H7 (cell line): Measurements from ENCODE around the gene NCKAP5. TPM values are rescaled to one million over a fixed set of nuclear protein-coding genes. Genes with fewer than 3 reads are reported as not detected.

Source experiments
- DNase-seq: peaks from one replicate; pipeline ENCODE4 v3.0.0; 2012
- H3K27me3 ChIP-seq: 2 replicates; pipeline ENCODE4 v1.6.0; 2011; ENCODE audit warnings: mild to moderate bottlenecking, low read length; ENCODE audit not compliant: control insufficient read depth, insufficient read depth
- H3K36me3 ChIP-seq: replicated peaks from 2 replicates; pipeline ENCODE4 v1.5.1; 2011; ENCODE audit warnings: low read length; ENCODE audit not compliant: control insufficient read depth, insufficient read depth
- H3K4me3 ChIP-seq: 2 replicates; pipeline ENCODE4 v1.5.1; 2011; ENCODE audit warnings: low read depth, mild to moderate bottlenecking, control low read depth, low read length, moderate library complexity; ENCODE audit not compliant: insufficient read depth
- total RNA-seq: library from RNA; depleted of rRNA; stranded (reverse); fragments of >200 nt; shearing (Covaris generic); gene quantifications from 2 replicates; pipeline ENCODE4 v1.2.3, GENCODE V29; 2014

NCKAP5 gene
- total RNA-seq, 1 experiment from 2014 or later = 0.55 TPM

- DNase-seq = no peak
- Histone ChIP-seq H3K36me3 (no peaks in the 10 kb centered on the region), H3K4me3 (no peak overlapping the region), H3K27me3 (no peaks in the 10 kb centered on the region)
Measured at GRCh38 chr2:133561045-133561852, 7.0 kb downstream of the NCKAP5 start.

DNA sequence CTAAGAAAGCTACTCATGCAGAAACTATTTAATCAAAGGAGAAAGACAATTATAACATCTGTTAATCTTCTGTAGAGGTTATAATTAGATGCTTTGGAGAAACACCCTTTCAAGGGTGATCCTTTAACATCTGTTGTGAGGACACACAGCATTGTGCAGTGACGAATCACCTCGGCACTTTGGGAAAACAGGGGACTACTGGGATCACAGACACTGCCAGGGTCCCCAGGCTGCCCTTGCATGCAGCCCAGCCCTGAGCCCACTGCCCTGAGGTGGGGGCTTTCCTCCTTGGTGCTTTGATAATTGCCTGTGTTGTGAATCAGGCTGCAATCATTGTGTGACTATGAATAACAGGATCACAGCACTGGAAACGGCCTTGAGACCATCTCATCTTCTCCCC is 10.6 kb downstream of the NCKAP5 start:
- DNase-seq = no peak
- Histone ChIP-seq H3K36me3 (no peaks in the 10 kb centered on the region), H3K27me3 (no peaks in the 10 kb centered on the region), H3K4me3 (no peak overlapping the region)

- no peaks in the 10 kb centered on the region for H3K27me3 ChIP-seq
- DNase-seq = no peak
- no peak overlapping the region for H3K4me3 ChIP-seq
- no peaks in the 10 kb centered on the region for H3K36me3 ChIP-seq
Measured at GRCh38 chr2:133553838-133554408, 14.3 kb downstream of the NCKAP5 start.

- DNase-seq = no peak
- Histone ChIP-seq H3K36me3 (no peaks in the 10 kb centered on the region), H3K27me3 (no peaks in the 10 kb centered on the region), H3K4me3 (no peak overlapping the region)
Measured at GRCh38 chr2:133553251-133553650, 15.0 kb downstream of the NCKAP5 start.

GRCh38 chr2:133552821-133553220 is 15.4 kb downstream of the NCKAP5 start:
- Histone ChIP-seq H3K36me3 (no peaks in the 10 kb centered on the region), H3K4me3 (no peak overlapping the region), H3K27me3 (no peaks in the 10 kb centered on the region)
- no peak for DNase-seq

GRCh38 chr2:133541797-133542196 is 26.5 kb downstream of the NCKAP5 start:
- no peak for DNase-seq
- H3K4me3 ChIP-seq = no peak overlapping the region
- H3K36me3 ChIP-seq = no peaks in the 10 kb centered on the region

GRCh38 chr2:133541376-133541775 is 26.9 kb downstream of the NCKAP5 start:
- no peak overlapping the region for H3K4me3 ChIP-seq
- H3K27me3 ChIP-seq = no peaks in the 10 kb centered on the region
- H3K36me3 ChIP-seq = no peaks in the 10 kb centered on the region
- DNase-seq = no peak

More at GRCh38 chr2:133541797-133542196, 26.5 kb downstream of the NCKAP5 start:
- H3K27me3 ChIP-seq = no peaks in the 10 kb centered on the region

GRCh38 chr2:133532919-133533318 is 35.3 kb downstream of the NCKAP5 start:
- H3K36me3 ChIP-seq = no peaks in the 10 kb centered on the region
- H3K27me3 ChIP-seq = no peaks in the 10 kb centered on the region; the same call in 1 of the 2 replicates
- DNase-seq = no peak
- no peak overlapping the region for H3K4me3 ChIP-seq

DNA sequence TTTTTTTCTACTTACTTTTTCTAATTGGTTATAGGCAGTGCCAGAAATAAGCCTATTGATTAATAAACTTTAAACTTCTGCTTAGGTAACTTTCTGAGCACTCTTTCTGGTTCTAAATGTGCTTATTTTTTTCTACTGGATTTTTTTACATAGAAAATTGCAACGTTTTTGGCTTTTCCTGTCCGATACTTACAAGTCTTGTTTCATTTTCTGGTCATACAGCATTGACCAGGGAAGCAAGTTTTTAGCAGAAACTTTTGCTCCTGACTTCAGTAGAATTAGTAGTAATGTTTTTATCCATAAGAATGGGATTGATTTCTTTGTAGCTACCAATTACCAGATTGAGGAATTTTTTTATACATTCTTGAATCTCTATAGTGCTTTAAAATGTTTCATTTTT is 36.9 kb downstream of the NCKAP5 start:
- Histone ChIP-seq H3K36me3 (no peaks in the 10 kb centered on the region), H3K4me3 (no peak overlapping the region), H3K27me3 (peaks cover 4% of the 10 kb centered on the region)
- DNase-seq = no peak

DNA sequence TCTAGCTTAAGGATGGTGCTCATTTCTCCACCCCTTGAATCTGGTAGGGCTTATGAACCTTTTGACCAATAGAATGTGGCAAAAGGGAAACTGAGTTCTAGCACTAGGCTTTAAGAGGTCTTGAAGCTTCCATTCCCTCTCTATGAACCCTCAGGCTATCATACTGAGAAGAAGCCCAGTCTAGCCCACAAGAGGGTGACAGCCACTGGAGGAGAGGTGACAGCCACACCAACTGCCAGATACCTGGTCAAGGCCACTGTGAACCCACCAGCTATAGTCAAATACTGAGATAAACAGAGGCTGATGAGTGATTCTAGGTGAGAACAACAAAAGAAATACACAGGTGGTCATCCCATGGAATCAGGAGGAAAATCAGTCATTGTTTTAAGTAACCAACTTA is 37.6 kb downstream of the NCKAP5 start:
- peaks cover 7% of the 10 kb centered on the region for H3K27me3 ChIP-seq
- DNase-seq = no peak
- no peaks in the 10 kb centered on the region for H3K36me3 ChIP-seq
- no peak overlapping the region for H3K4me3 ChIP-seq

DNA sequence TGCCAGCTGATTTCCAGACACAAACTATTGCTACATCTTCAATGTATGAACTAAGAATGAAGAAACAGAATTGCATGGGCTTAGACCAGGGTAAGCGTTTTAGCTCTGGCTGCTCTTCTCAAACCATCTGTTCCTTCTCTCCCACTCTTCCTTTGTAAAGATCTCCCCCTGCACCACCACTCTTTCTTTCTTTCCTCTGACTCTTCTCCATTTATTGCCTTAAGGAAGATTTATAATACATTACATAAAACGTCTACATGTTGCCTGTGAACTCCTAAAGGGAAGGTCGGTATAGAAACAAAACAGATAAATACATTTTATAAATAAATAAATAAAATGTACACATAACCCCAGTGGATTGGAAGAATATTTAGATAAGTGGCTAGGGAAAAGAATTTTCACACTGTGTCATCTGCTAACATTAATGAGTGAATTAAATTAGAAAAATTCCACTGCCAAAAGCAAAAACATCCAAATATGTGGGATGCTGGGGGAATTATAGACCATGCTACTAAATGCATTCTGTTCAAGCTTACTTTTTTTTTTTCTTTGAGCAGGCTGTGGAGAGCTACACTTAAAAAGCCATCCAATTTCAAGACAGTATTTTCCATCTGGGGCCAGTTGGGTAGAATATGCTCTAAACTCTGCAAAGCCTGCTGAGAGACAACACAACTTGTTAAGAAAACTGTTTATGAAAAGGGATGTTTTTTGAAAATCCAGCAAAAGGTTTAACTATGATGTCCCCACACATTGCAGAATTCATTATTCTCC is 41.5 kb downstream of the NCKAP5 start:
- no peaks in the 10 kb centered on the region for H3K36me3 ChIP-seq
- no peak overlapping the region for H3K4me3 ChIP-seq
- no peak for DNase-seq
- H3K27me3 ChIP-seq = peaks cover 40% of the 10 kb centered on the region

GRCh38 chr2:133525613-133526529 is 42.4 kb downstream of the NCKAP5 start:
- H3K27me3 ChIP-seq = peaks cover 48% of the 10 kb centered on the region

GRCh38 chr2:133525090-133525489 is 43.2 kb downstream of the NCKAP5 start:
- H3K27me3 ChIP-seq = peaks cover 55% of the 10 kb centered on the region

More at GRCh38 chr2:133525613-133526529, 42.4 kb downstream of the NCKAP5 start:
- Histone ChIP-seq H3K36me3 (no peaks in the 10 kb centered on the region), H3K4me3 (no peak overlapping the region)
- no peak for DNase-seq

DNA sequence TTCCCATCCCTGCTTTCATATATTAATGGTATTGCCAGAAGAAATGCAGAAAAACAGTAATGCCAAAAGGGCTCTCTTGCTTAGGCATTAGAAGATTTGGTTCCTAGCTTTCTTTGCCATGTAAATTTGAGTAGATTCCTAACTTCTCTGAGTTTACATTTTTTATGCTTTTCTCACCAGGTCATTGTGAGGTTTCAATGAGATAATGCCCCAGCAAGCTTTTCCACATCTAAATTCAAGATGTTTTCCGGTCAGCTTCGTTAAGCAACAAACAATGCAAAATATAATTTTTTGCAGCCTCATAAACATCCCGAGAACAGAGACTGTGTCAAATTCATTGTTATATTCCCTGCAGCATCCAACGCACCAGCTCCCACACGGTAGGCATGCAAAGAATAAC is 44.9 kb downstream of the NCKAP5 start:
- Histone ChIP-seq H3K27me3 (peaks cover 55% of the 10 kb centered on the region), H3K36me3 (no peaks in the 10 kb centered on the region), H3K4me3 (no peak overlapping the region)
- no peak for DNase-seq

More at GRCh38 chr2:133525090-133525489, 43.2 kb downstream of the NCKAP5 start:
- no peaks in the 10 kb centered on the region for H3K36me3 ChIP-seq
- DNase-seq = no peak
- no peak overlapping the region for H3K4me3 ChIP-seq
